Cardiac fibroblast (primary cell): Measurements from ENCODE around the gene ZNF618.

Source experiments
- DNase-seq, 2 donors: peaks; one replicate each; pipeline versions ENCODE4 v3.0.0 to v3.0.0-alpha.2; 2010; ENCODE audit warnings: low read depth in 2 of 2
- H3K4me3 ChIP-seq, 2 donors: replicated peaks in 1 of 2; 1 replicate in 1 of 2; 2 replicates in 1 of 2; pipeline ENCODE4 v1.5.1; 2011; ENCODE audit warnings: low read depth in 2 of 2, low read length in 2 of 2, mild to moderate bottlenecking in 2 of 2, moderate library complexity in 1 of 2
- CTCF ChIP-seq: IDR thresholded peaks from one replicate; pipeline ENCODE4 v1.5.1; 2011; ENCODE audit warnings: low read depth, mild to moderate bottlenecking, low read length, inconsistent platforms

The ZNF618 gene

GRCh38 chr9:113950195-113951031 lies 74.3 kb downstream of the ZNF618 start:
- no peak for DNase-seq
- TF ChIP-seq CTCF: no peak
- H3K4me3 ChIP-seq: no peak overlapping the region

- no peak for DNase-seq
- TF ChIP-seq CTCF: no peak
- H3K4me3 ChIP-seq: no peak overlapping the region
Observed at GRCh38 chr9:113951032-113951372, 74.9 kb downstream of the ZNF618 start.

- no peak overlapping the region for H3K4me3 ChIP-seq
- TF ChIP-seq CTCF: no peak
- no peak for DNase-seq
Observed at GRCh38 chr9:113952676-113953075, 76.6 kb downstream of the ZNF618 start.

- peak in 1 of 2 donors; percentile 72 for DNase-seq
- no peak for TF ChIP-seq CTCF
- no peak overlapping the region for H3K4me3 ChIP-seq
Observed at GRCh38 chr9:113953531-113953930, 77.4 kb downstream of the ZNF618 start.

- DNase-seq: no peak
- H3K4me3 ChIP-seq: no peak overlapping the region
Observed at GRCh38 chr9:113954591-113954990, 78.5 kb downstream of the ZNF618 start.

GRCh38 chr9:113955076-113955752 lies 79.1 kb downstream of the ZNF618 start:
- no peak for TF ChIP-seq CTCF
- H3K4me3 ChIP-seq: no peak overlapping the region
- peak; percentile 78 to 82 for DNase-seq

More at GRCh38 chr9:113954591-113954990, 78.5 kb downstream of the ZNF618 start:
- no peak for TF ChIP-seq CTCF
